Measurements from ENCODE around the gene COPS7B.
"Not testable (repeated sequence)": the region's sequence is repeated elsewhere in the genome, so short reads cannot be mapped to it uniquely, and the experiment has no call there.

COPS7B gene

GRCh38 chr2:231786177-231786916 lies at the start of gene COPS7B:
COPS7B (plus strand) TSS chr2:231786445; CDS start chr2:231788571, 2,126 bp downstream.
- no peaks in the 10 kb centered on the region for H3K9me3 ChIP-seq (ENCODE audit: control insufficient read depth, insufficient read depth, low read length)
- WGBS (ENCODE audit: insufficient coverage, insufficient read length), result no CpG with 5 or more reads among the region's 69 CpGs
- H3K4me1 ChIP-seq (ENCODE audit: control insufficient read depth, insufficient read depth, low read length), result no peaks in the 10 kb centered on the region
- no peaks in the 10 kb centered on the region for H3K36me3 ChIP-seq (ENCODE audit: control insufficient read depth, insufficient read depth, low read length)
- H3K27ac ChIP-seq (ENCODE audit: low read length), result no peak within 1 kb of the TSS
- no peaks in the 10 kb centered on the region for H3K27me3 ChIP-seq (ENCODE audit: control insufficient read depth, insufficient read depth, low read length)
- DNase-seq (ENCODE audit: low read depth, low spot score), result peak; percentile 77
- H3K4me3 ChIP-seq (ENCODE audit: low read length), result peak within 1 kb of the TSS; percentile 62; the same call in 1 of the 2 replicates

GRCh38 chr2:231737761-231738160 lies 48.5 kb upstream of the COPS7B start:
- Histone ChIP-seq H3K4me3 (ENCODE audit: low read length) (no peak overlapping the region), H3K27ac (ENCODE audit: low read length) (no peak overlapping the region), H3K36me3 (ENCODE audit: control insufficient read depth, insufficient read depth, low read length) (no peaks in the 10 kb centered on the region), H3K27me3 (ENCODE audit: control insufficient read depth, insufficient read depth, low read length) (no peaks in the 10 kb centered on the region), H3K9me3 (ENCODE audit: control insufficient read depth, insufficient read depth, low read length) (no peaks in the 10 kb centered on the region), H3K4me1 (ENCODE audit: control insufficient read depth, insufficient read depth, low read length) (no peaks in the 10 kb centered on the region)
- DNase-seq (ENCODE audit: low read depth, low spot score), result no peak
- WGBS (ENCODE audit: insufficient coverage, insufficient read length), result no CpG with 5 or more reads among the region's 7 CpGs

- Histone ChIP-seq H3K4me3 (ENCODE audit: low read length) (no peak overlapping the region), H3K9me3 (ENCODE audit: control insufficient read depth, insufficient read depth, low read length) (no peaks in the 10 kb centered on the region), H3K36me3 (ENCODE audit: control insufficient read depth, insufficient read depth, low read length) (no peaks in the 10 kb centered on the region), H3K27me3 (ENCODE audit: control insufficient read depth, insufficient read depth, low read length) (no peaks in the 10 kb centered on the region), H3K27ac (ENCODE audit: low read length) (no peak overlapping the region), H3K4me1 (ENCODE audit: control insufficient read depth, insufficient read depth, low read length) (peaks cover 1% of the 10 kb centered on the region; the same call in 1 of the 2 replicates)
- DNase-seq (ENCODE audit: low read depth, low spot score), result no peak
- no CpG with 5 or more reads among the region's 9 CpGs for WGBS (ENCODE audit: insufficient coverage, insufficient read length)
Observed at GRCh38 chr2:231743376-231744116, 42.7 kb upstream of the COPS7B start.

GRCh38 chr2:231745303-231746038 lies 40.8 kb upstream of the COPS7B start:
- peaks cover 1% of the 10 kb centered on the region; the same call in 1 of the 2 replicates for H3K4me1 ChIP-seq (ENCODE audit: control insufficient read depth, insufficient read depth, low read length)
- no peaks in the 10 kb centered on the region for H3K9me3 ChIP-seq (ENCODE audit: control insufficient read depth, insufficient read depth, low read length)
- no peaks in the 10 kb centered on the region for H3K27me3 ChIP-seq (ENCODE audit: control insufficient read depth, insufficient read depth, low read length)
- no peaks in the 10 kb centered on the region for H3K36me3 ChIP-seq (ENCODE audit: control insufficient read depth, insufficient read depth, low read length)
- H3K4me3 ChIP-seq (ENCODE audit: low read length), result no peak overlapping the region
- H3K27ac ChIP-seq (ENCODE audit: low read length), result no peak overlapping the region
- WGBS (ENCODE audit: insufficient coverage, insufficient read length), result 100% methylated on average over 1 of the region's 6 CpGs
- no peak for DNase-seq (ENCODE audit: low read depth, low spot score)

GRCh38 chr2:231748153-231748896 lies 37.9 kb upstream of the COPS7B start:
- not testable (repeated sequence) for H3K9me3 ChIP-seq (ENCODE audit: control insufficient read depth, insufficient read depth, low read length); H3K4me1 ChIP-seq (ENCODE audit: control insufficient read depth, insufficient read depth, low read length); H3K4me3 ChIP-seq (ENCODE audit: low read length); H3K27me3 ChIP-seq (ENCODE audit: control insufficient read depth, insufficient read depth, low read length); DNase-seq (ENCODE audit: low read depth, low spot score); H3K36me3 ChIP-seq (ENCODE audit: control insufficient read depth, insufficient read depth, low read length); H3K27ac ChIP-seq (ENCODE audit: low read length)
- no CpG with 5 or more reads among the region's 6 CpGs for WGBS (ENCODE audit: insufficient coverage, insufficient read length)

- not testable (repeated sequence) for H3K9me3 ChIP-seq (ENCODE audit: control insufficient read depth, insufficient read depth, low read length); H3K4me1 ChIP-seq (ENCODE audit: control insufficient read depth, insufficient read depth, low read length); H3K27me3 ChIP-seq (ENCODE audit: control insufficient read depth, insufficient read depth, low read length); DNase-seq (ENCODE audit: low read depth, low spot score); H3K4me3 ChIP-seq (ENCODE audit: low read length); H3K36me3 ChIP-seq (ENCODE audit: control insufficient read depth, insufficient read depth, low read length); H3K27ac ChIP-seq (ENCODE audit: low read length)
- no CpG with 5 or more reads among the region's 10 CpGs for WGBS (ENCODE audit: insufficient coverage, insufficient read length)
Observed at GRCh38 chr2:231749016-231749415, 37.2 kb upstream of the COPS7B start.

- no peaks in the 10 kb centered on the region for H3K27me3 ChIP-seq (ENCODE audit: control insufficient read depth, insufficient read depth, low read length)
- no peak overlapping the region for H3K27ac ChIP-seq (ENCODE audit: low read length)
- no peaks in the 10 kb centered on the region for H3K9me3 ChIP-seq (ENCODE audit: control insufficient read depth, insufficient read depth, low read length)
- no peak overlapping the region for H3K4me3 ChIP-seq (ENCODE audit: low read length)
- WGBS (ENCODE audit: insufficient coverage, insufficient read length), result no CpG with 5 or more reads among the region's 4 CpGs
- H3K4me1 ChIP-seq (ENCODE audit: control insufficient read depth, insufficient read depth, low read length), result no peaks in the 10 kb centered on the region
- H3K36me3 ChIP-seq (ENCODE audit: control insufficient read depth, insufficient read depth, low read length), result no peaks in the 10 kb centered on the region
- DNase-seq (ENCODE audit: low read depth, low spot score), result no peak
Observed at GRCh38 chr2:231751042-231751815, 35.0 kb upstream of the COPS7B start.

- H3K36me3 ChIP-seq (ENCODE audit: control insufficient read depth, insufficient read depth, low read length), result no peaks in the 10 kb centered on the region
- H3K27me3 ChIP-seq (ENCODE audit: control insufficient read depth, insufficient read depth, low read length), result no peaks in the 10 kb centered on the region
- no peaks in the 10 kb centered on the region for H3K9me3 ChIP-seq (ENCODE audit: control insufficient read depth, insufficient read depth, low read length)
- no peak for DNase-seq (ENCODE audit: low read depth, low spot score)
- no CpG with 5 or more reads among the region's 2 CpGs for WGBS (ENCODE audit: insufficient coverage, insufficient read length)
- H3K4me1 ChIP-seq (ENCODE audit: control insufficient read depth, insufficient read depth, low read length), result no peaks in the 10 kb centered on the region
- no peak overlapping the region for H3K27ac ChIP-seq (ENCODE audit: low read length)
- no peak overlapping the region for H3K4me3 ChIP-seq (ENCODE audit: low read length)
Observed at GRCh38 chr2:231752061-231752460, 34.2 kb upstream of the COPS7B start.

- H3K9me3 ChIP-seq (ENCODE audit: control insufficient read depth, insufficient read depth, low read length), result no peaks in the 10 kb centered on the region
- no peaks in the 10 kb centered on the region for H3K27me3 ChIP-seq (ENCODE audit: control insufficient read depth, insufficient read depth, low read length)
- no peaks in the 10 kb centered on the region for H3K36me3 ChIP-seq (ENCODE audit: control insufficient read depth, insufficient read depth, low read length)
- H3K4me1 ChIP-seq (ENCODE audit: control insufficient read depth, insufficient read depth, low read length), result no peaks in the 10 kb centered on the region
- WGBS (ENCODE audit: insufficient coverage, insufficient read length), result no CpG with 5 or more reads among the region's 2 CpGs
- DNase-seq (ENCODE audit: low read depth, low spot score), result no peak
- no peak overlapping the region for H3K4me3 ChIP-seq (ENCODE audit: low read length)
- no peak overlapping the region for H3K27ac ChIP-seq (ENCODE audit: low read length)
Observed at GRCh38 chr2:231761735-231762134, 24.5 kb upstream of the COPS7B start.
